ENCODE data around the gene IST1.

IST1 gene

GRCh38 chr16:71966932-71967331 is 71.6 kb downstream of the IST1 start:
- no peak for DNase-seq

- no peak for DNase-seq
Measured at GRCh38 chr16:71969353-71969752, 74.0 kb downstream of the IST1 start.

GRCh38 chr16:71971571-71971970 is 76.2 kb downstream of the IST1 start:
- DNase-seq, result no peak

GRCh38 chr16:71972356-71972755 is 77.0 kb downstream of the IST1 start:
- DNase-seq, result no peak

GRCh38 chr16:71973001-71973400 is 77.7 kb downstream of the IST1 start:
- DNase-seq, result no peak

- DNase-seq, result no peak
Measured at GRCh38 chr16:71974068-71974818, 78.9 kb downstream of the IST1 start.

Data from NCI-H526 (cell line).